AG09319 (cell line): Measurements from ENCODE around the gene ADRA2B.

Source experiments
- DNase-seq: peaks from one replicate; pipeline ENCODE4 v3.0.0-alpha.2; 2010; ENCODE audit warnings: low read depth; ENCODE audit errors: extremely low read depth
- TF ChIP-seq, protein P1 (sequence below): IDR thresholded peaks from 2 replicates; pipeline ENCODE4 v1.5.1; 2011; ENCODE audit warnings: low read depth, mild to moderate bottlenecking, inconsistent platforms, low read length, moderate library complexity

ADRA2B gene

DNA sequence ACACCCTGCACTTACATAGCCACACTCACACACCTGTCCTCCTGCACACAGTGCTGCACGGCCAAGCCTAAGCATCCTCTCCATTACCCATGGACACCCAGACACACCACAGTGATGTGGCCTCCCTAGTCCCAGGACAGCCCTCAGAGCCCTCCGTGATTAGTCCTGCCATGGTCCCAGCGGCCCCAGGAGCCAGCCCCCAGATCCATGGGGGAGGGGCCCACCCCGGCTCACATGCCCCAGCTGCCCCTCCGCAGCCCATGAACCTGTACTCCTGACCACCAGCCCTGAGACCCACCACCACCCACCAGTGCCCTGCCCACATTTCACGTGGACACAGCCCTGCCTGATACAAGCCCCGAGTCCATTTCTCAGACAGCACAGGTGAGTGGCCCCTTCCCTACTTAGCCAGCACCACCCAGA, 36.9 kb upstream of the ADRA2B start:
- no peak for DNase-seq
- TF ChIP-seq, protein P1, sequence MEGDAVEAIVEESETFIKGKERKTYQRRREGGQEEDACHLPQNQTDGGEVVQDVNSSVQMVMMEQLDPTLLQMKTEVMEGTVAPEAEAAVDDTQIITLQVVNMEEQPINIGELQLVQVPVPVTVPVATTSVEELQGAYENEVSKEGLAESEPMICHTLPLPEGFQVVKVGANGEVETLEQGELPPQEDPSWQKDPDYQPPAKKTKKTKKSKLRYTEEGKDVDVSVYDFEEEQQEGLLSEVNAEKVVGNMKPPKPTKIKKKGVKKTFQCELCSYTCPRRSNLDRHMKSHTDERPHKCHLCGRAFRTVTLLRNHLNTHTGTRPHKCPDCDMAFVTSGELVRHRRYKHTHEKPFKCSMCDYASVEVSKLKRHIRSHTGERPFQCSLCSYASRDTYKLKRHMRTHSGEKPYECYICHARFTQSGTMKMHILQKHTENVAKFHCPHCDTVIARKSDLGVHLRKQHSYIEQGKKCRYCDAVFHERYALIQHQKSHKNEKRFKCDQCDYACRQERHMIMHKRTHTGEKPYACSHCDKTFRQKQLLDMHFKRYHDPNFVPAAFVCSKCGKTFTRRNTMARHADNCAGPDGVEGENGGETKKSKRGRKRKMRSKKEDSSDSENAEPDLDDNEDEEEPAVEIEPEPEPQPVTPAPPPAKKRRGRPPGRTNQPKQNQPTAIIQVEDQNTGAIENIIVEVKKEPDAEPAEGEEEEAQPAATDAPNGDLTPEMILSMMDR, result no peak

DNA sequence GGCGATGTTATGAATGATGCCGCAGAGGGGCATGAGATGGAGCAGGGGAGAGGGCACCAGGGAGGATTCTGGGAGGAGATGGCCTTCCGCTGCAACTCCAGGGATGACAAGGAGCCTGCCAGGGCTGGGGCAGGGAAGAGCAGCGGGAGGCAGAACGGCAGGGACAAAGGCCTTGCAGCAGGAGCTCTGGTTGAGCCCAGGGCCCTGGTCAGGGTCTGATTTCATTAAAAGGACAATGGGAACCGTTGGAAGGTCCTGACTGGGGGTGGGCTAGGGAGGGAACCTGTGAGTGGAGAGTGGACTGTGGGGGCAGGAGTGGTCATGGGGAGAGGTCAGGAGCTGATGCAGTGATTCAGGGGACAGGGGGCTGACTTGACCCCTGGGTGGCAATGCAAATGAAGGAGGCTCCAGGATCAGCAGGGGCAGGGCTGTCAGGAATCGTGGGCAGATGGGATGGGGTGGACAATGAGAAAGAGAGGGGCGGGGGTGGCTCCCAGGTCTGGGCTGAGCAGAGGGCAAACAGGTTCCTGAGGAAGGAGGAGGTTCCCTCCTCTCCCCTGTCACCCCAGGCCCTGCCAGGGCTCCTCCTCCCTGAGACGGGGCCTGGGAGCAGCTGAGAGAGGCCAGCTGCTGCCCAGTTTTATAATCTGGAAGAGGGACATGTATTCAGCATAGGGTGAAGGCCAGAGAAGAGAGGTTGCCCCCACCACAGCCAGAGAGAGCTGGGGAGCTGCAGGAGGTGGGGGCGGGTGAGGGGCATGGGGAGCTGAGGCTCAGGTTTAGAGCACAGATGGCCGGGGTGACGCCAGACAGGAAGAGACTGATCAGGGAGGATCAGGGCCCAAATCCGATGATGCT, 36.2 kb upstream of the ADRA2B start:
- no peak for DNase-seq
- TF ChIP-seq, protein P1, result no peak

DNA sequence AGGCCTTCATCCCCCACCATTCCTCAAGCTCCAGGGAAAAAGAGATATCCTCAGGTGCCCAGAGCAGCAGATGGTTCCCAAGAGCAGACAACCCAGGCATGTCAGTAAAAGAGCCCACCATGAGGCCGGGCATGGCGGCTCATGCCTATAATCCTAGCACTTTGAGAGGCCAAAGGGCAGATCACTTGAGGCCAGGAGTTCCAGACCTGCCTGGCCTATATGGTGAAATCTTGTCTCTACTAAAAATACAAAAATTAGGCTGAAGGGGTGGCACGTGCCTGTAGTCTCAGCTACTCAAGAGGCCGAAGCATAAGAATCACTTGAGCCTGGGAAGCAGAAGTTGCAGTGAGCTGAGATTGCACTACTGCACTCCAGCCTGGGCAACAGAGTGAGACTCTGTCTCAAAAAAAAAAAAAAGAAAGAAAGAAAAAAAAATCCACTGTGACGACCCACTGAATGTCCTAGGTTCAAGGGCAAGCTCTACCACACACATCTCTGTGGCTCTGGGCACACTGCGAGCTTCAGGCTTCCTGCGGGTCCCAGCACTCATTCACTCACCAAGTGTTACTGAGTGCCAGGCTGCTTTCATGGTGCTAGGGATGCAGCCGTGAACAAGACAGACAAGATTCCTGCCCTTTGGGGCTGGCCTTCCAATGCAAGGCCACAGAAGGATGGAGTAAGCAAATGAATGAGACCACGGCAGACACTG, 35.4 kb upstream of the ADRA2B start:
- DNase-seq, result no peak
- TF ChIP-seq, protein P1, result no peak

DNA sequence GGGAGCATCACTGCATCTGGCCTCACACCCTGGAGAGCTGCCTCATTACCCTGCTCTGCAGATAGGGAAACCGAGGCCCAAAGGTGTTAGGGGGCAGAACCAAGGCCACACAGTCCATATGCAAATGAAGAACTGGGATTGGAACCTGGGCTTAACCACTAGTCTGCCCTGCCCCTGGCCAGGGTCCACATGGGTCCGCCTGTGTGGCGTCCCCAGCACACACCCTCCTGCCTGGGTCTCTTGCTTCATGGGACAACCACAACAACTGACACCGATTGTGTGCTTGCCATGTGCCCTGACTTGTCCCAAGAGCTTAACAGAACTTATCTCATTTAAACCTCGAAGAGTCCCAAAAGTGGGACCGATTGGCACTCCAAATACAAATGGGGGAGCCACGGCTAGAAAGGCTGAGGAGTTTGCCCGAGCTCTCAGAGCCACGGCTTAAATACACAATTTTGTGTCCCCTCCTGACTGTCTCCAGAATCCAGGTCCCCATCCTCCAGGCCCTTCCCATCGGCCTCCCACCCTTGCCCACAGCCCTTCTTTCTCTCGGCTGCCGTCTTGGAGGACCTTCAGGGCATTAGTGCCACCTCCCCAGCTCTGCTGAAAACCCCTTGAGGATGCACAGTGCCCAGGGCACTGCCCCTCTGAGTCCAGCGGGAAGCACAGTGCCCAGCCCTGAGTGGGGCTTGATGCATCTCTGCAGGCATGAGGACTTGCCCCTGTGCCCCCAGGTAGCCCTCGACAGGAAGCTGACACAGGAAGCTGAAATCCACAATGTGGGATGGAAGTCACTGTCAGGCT, 34.6 kb upstream of the ADRA2B start:
- TF ChIP-seq, protein P1, result no peak
- no peak for DNase-seq

DNA sequence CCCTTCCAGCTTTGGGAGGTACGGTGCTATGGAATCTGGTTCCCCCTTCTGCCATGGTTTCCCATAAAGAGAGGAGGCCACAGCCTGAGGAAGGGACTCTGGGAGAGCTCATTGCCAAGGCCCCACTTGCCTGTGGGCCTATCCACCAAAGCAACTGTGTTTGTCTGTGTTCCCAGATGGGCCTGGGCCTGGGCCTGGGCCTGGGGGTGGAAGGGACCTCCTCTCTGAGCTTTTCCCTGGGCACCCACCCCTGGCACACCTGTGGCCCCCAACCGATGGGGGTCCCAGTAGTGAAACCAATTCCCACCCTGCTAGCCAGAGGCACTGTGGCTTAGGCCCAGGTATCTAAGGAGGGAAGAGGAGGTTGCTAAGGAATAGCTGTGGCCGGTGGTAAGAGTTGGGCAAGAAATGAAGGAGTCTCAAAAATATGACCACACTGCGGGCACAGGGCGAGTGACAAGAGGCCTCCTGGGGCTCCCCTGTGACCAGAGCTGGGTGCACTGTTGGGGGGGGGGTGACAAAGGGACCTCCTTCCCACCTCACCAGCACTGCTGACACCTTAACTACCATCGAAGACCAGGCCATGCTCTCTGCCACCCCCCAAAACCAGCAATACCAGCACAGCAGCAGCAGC, 33.8 kb upstream of the ADRA2B start:
- TF ChIP-seq, protein P1, result no peak

DNA sequence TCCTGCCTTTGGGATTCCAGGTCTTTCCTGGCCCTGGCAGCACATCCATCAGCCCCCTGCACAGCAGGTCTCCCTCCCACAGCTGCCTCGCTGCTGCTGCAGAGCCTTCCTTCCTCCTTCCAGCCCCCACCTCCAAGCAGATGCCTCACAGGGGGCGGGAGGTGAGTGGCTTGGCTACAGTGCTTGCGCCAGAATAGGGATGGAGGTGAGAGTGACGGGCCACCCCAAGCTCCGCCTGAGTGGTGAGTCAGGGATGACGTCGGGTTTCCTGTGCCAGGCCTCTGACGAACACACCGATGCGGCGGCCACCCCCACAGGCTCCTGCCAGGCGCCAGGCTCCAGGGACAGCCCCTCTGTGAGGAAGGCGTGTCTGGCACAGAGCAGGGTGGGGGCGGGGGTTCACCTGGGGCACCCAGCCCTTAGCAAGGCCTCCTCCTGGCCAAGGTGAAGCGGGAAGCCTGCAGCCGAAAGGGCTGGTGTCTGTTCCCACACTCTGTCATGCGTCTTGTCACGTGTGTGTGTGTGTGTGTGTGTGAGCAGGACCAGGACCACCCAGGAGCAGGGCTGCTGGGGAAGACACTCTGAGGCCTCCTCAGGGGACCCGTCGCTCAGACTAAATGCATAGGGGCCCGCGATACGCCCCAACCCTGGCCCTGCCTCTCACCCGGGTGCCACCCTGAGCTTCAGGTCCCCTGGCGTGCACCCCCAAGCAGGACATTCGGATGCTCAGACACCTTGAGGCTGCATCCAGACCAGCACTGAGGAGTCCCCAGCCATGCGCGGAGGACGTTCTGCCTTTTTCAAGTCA, 32.2 kb upstream of the ADRA2B start:
- TF ChIP-seq, protein P1, result no peak
- DNase-seq, result peak; percentile 14

More for the DNA sequence above, 33.8 kb upstream of the ADRA2B start:
- no peak for DNase-seq
